Measurements from ENCODE around the gene RBM5. TPM values are rescaled to one million over a fixed set of nuclear protein-coding genes. Genes with fewer than 3 reads are reported as not detected.

Gene RBM5
- total RNA-seq = 464 and 493 TPM in 2 replicates
- total RNA-seq (2013) = 319 TPM
- polyA plus RNA-seq = 405 and 495 TPM in 2 replicates
- polyA minus RNA-seq = 264 and 370 TPM in 2 replicates

DNA sequence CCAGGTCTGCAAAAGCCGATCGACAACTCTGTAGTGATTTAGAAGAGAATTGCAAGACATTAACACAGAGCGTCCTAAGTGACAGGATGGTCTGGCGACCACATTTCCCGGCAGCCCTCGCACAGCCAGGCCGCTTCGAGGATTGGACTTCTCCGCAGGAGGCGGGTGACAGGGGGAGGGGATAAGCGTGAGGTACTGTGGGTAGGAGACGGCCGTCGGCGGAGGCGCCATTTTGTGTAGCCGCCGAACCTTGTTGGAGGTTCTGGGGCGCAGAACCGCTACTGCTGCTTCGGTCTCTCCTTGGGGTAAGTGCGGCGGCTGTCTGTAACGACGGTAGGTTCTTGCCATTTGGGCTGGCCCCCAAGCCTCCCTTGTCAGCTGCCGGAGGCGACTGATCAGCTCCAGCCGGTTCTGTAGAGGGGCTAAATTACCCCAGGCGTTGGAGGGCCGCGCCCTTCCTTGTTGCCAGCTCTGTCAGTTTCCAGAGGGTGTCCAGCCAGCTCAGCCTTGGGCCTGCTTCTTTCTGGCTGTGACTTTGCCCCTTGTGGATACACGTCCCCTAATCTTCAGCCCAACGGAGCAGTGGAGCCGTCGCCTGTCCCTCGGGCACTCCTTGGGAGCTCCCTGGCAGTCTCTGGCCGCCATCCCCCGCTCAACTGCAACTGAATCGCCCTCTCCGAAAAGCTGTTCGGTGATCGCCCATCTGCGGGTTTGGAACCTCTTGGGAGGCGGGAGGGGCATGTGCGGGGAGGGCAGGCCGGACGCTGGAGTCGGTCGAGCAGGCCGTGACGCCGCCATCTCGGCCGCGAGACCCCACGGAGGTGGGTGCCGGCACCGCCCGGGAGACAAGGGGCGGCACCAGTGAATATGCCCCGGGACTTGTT lies at the start of gene RBM5:
Gene RBM5 (plus strand): TSS at position 195 of the 884 bp plus-strand sequence. CDS start 1,516 bp downstream, outside the sequence.
- peak within 1 kb of the TSS; percentile 82 for H3K4me2 ChIP-seq (replicated peaks; ENCODE audit: low read depth, low read length, poor library complexity, severe bottlenecking)
- H3K27me3 Mint-ChIP-seq = no peaks in the 10 kb centered on the region
- peak within 1 kb of the TSS; percentile 94 to 96 for H3K27ac ChIP-seq (ENCODE audit: low read length in 2 of 2)
- H3K4me3 Mint-ChIP-seq = peak within 1 kb of the TSS; percentile 97
- CTCF ChIA-PET = interaction anchor here (0.9 to 1.4 kb wide), 2 partner anchors 130 to 549 kb away, joined by 3 read pairs; no protein-coding TSS in a partner anchor
- H3K9me3 ChIP-seq (ENCODE audit: control extremely low read depth in 1 of 3, control insufficient read depth in 2 of 3, insufficient read depth in 1 of 3, low read length in 2 of 3) = no peaks in the 10 kb centered on the region
- H3K4me3 ChIP-seq (ENCODE audit: control extremely low read depth in 1 of 5, extremely low read depth in 1 of 5, insufficient read depth in 1 of 5, low read depth in 2 of 5, low read length in 4 of 5) = peak within 1 kb of the TSS; percentile 92 to 98 (median 96)
- peaks cover 15 to 37% of the 10 kb centered on the region in 2 experiments for H3K36me3 ChIP-seq (replicated peaks in 1 of 2; ENCODE audit: control extremely low read depth in 1 of 2, control insufficient read depth in 1 of 2, extremely low read depth in 1 of 2, insufficient read depth in 2 of 2, low read length in 1 of 2)
- POLR2A ChIA-PET = interaction anchor here (0.7 to 1.5 kb wide), 4 partner anchors 8 to 1071 kb away, joined by 3 to 5 read pairs (median 3); partner anchors contain the start of gene QRICH1
- intact Hi-C loops (cut with micrococcal nuclease) = loop anchor here (1.0 to 5.0 kb wide), 4 partner anchors 138 to 302 kb away; partner anchors contain the start of genes IP6K1, MON1A and RBM6
- peaks cover 70% of the 10 kb centered on the region for H3K79me2 ChIP-seq (ENCODE audit: control insufficient read depth, insufficient read depth, low read length)
- H3K9me3 Mint-ChIP-seq (ENCODE audit: insufficient read depth) = no peaks in the 10 kb centered on the region
- H3K27ac Mint-ChIP-seq = peak within 1 kb of the TSS; percentile 97
- H4K20me1 ChIP-seq (ENCODE audit: control insufficient read depth, insufficient read depth, low read length, poor library complexity, severe bottlenecking) = peaks cover 29% of the 10 kb centered on the region
- DNase-seq = peak; percentile 91
- peak; percentile 100 for ATAC-seq (ENCODE audit: low read depth)
- H3K4me1 Mint-ChIP-seq = peaks cover 27% of the 10 kb centered on the region
- H2AFZ ChIP-seq (ENCODE audit: insufficient read depth, low read depth, low read length, poor library complexity, severe bottlenecking) = peak within 1 kb of the TSS; percentile 86
- H3K4me1 ChIP-seq (ENCODE audit: control insufficient read depth in 2 of 2, insufficient read depth in 2 of 2, low read length in 2 of 2) = peaks cover 18 to 23% of the 10 kb centered on the region in 2 donors
- H3K9ac ChIP-seq (ENCODE audit: low read length) = peak within 1 kb of the TSS; percentile 98
- no peaks in the 10 kb centered on the region for H3K27me3 ChIP-seq (replicated peaks in 1 of 4; ENCODE audit: control extremely low read depth in 1 of 4, control insufficient read depth in 3 of 4, insufficient read depth in 4 of 4, low read length in 3 of 4)
- under 1% methylated on average over 61 of the region's 61 CpGs for WGBS (ENCODE audit: insufficient coverage)
- TF ChIP-seq EZH2 (IDR thresholded peaks at IDR 0.05; ENCODE audit: borderline replicate concordance, insufficient read depth, low read depth, low read length, poor library complexity, severe bottlenecking) = no peak

DNA sequence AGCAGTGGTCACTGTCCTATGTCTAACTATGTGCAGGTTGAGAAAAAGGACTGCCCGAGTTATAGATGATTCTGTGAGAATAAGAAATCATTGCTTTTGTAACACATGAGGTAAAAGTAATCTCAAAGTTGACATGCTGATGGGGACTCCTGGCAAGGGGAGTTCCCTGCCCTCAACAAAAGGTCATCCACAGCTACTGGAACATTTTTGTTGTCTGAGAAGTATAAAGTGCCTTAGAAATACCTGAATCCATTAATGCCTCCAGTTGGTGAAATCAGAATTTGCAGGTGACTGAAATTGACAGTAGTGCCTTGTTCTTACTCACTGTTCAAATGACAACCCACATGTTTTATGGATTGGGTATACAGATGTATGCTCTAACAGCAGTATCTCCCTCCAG lies 43.7 kb upstream of the RBM5 start:
- no peak overlapping the region for H2AFZ ChIP-seq (ENCODE audit: insufficient read depth, low read depth, low read length, poor library complexity, severe bottlenecking)
- ChIA-PET CTCF (no interaction called here), POLR2A (no interaction called here)
- Mint-ChIP-seq H3K4me1 (no peaks in the 10 kb centered on the region), H3K27ac (no peak overlapping the region), H3K27me3 (no peaks in the 10 kb centered on the region), H3K9me3 (ENCODE audit: insufficient read depth) (no peaks in the 10 kb centered on the region), H3K4me3 (no peak overlapping the region)
- H3K9me3 ChIP-seq (ENCODE audit: control extremely low read depth in 1 of 3, control insufficient read depth in 2 of 3, insufficient read depth in 1 of 3, low read length in 2 of 3) = no peaks in the 10 kb centered on the region
- peaks cover 8% of the 10 kb centered on the region for H4K20me1 ChIP-seq (ENCODE audit: control insufficient read depth, insufficient read depth, low read length, poor library complexity, severe bottlenecking)
- ATAC-seq (ENCODE audit: low read depth) (no peak), DNase-seq (no peak)
- TF ChIP-seq CTCF (IDR thresholded peaks at IDR 0.05) = no peak
- TF ChIP-seq EZH2 (IDR thresholded peaks at IDR 0.05; ENCODE audit: borderline replicate concordance, insufficient read depth, low read depth, low read length, poor library complexity, severe bottlenecking) = no peak
- WGBS (ENCODE audit: insufficient coverage) = no CpG with 5 or more reads among the region's 1 CpG
- H3K36me3 ChIP-seq (replicated peaks in 1 of 2; ENCODE audit: control extremely low read depth in 1 of 2, control insufficient read depth in 1 of 2, extremely low read depth in 1 of 2, insufficient read depth in 2 of 2, low read length in 1 of 2) = peaks cover 14 to 37% of the 10 kb centered on the region in 2 experiments
- H3K4me1 ChIP-seq (ENCODE audit: control insufficient read depth in 2 of 2, insufficient read depth in 2 of 2, low read length in 2 of 2) = no peaks in the 10 kb centered on the region
- no peaks in the 10 kb centered on the region for H3K27me3 ChIP-seq (replicated peaks in 1 of 4; ENCODE audit: control extremely low read depth in 1 of 4, control insufficient read depth in 3 of 4, insufficient read depth in 4 of 4, low read length in 3 of 4)
- H3K79me2 ChIP-seq (ENCODE audit: control insufficient read depth, insufficient read depth, low read length) = no peaks in the 10 kb centered on the region
- H3K4me3 ChIP-seq (ENCODE audit: control extremely low read depth in 1 of 5, extremely low read depth in 1 of 5, insufficient read depth in 1 of 5, low read depth in 2 of 5, low read length in 4 of 5) = no peak overlapping the region
- no peak overlapping the region for H3K27ac ChIP-seq (ENCODE audit: low read length in 2 of 2)
- no peak overlapping the region for H3K9ac ChIP-seq (ENCODE audit: low read length)
- H3K4me2 ChIP-seq (replicated peaks; ENCODE audit: low read depth, low read length, poor library complexity, severe bottlenecking) = no peak overlapping the region
- intact Hi-C loops (cut with micrococcal nuclease) = no loop called here

All from B cell (primary cell).